ENCODE results near the gene GBX1.

Gene GBX1

GRCh38 chr7:151193203-151193978 lies 25.9 kb upstream of the GBX1 start:
- no peak for DNase-seq

- no peak for DNase-seq
Observed at GRCh38 chr7:151192002-151192539, 24.6 kb upstream of the GBX1 start.

- DNase-seq, result no peak
Observed at GRCh38 chr7:151191544-151191943, 24.1 kb upstream of the GBX1 start.

- DNase-seq, result no peak
Observed at GRCh38 chr7:151189038-151189437, 21.5 kb upstream of the GBX1 start.

- DNase-seq, result no peak
Observed at GRCh38 chr7:151188252-151188542, 20.7 kb upstream of the GBX1 start.

- no peak for DNase-seq
Observed at GRCh38 chr7:151187409-151188251, 20.1 kb upstream of the GBX1 start.

GRCh38 chr7:151186640-151187408 lies 19.3 kb upstream of the GBX1 start, which contains the start of gene ASB10:
Gene ASB10, minus strand, starts transcription at chr7:151187250. Its CDS starts 120 bp downstream, at chr7:151187130.
- no peak for DNase-seq

GRCh38 chr7:151185762-151186639 lies 18.5 kb upstream of the GBX1 start:
- DNase-seq, result no peak

GRCh38 chr7:151181011-151181431 lies 13.5 kb upstream of the GBX1 start:
- DNase-seq, result no peak

- no peak for DNase-seq
Observed at GRCh38 chr7:151179946-151180345, 12.5 kb upstream of the GBX1 start.

- DNase-seq, result no peak
Observed at GRCh38 chr7:151179287-151179860, 11.9 kb upstream of the GBX1 start.

- no peak for DNase-seq
Observed at GRCh38 chr7:151178831-151179230, 11.3 kb upstream of the GBX1 start.

GRCh38 chr7:151178236-151178635 lies 10.7 kb upstream of the GBX1 start:
- no peak for DNase-seq

GRCh38 chr7:151177310-151177709 lies 9.8 kb upstream of the GBX1 start:
- DNase-seq, result no peak

GRCh38 chr7:151176401-151176800 lies 8.9 kb upstream of the GBX1 start:
- no peak for DNase-seq

- DNase-seq, result no peak
Observed at GRCh38 chr7:151175793-151176311, 8.4 kb upstream of the GBX1 start.

GRCh38 chr7:151175047-151175792 lies 7.7 kb upstream of the GBX1 start:
- DNase-seq, result no peak

GRCh38 chr7:151174246-151175046 lies 7.0 kb upstream of the GBX1 start:
- DNase-seq, result peak in 1 of 2 donors; percentile 22

- no peak for DNase-seq
Observed at GRCh38 chr7:151173386-151174245, 6.1 kb upstream of the GBX1 start.

Data from stimulated activated CD4-positive, alpha-beta T cell treated with anti-CD3 and anti-CD28 coated beads, Interleukin-2, amount 100 ng/mL, for 48 hours (primary cell).